HG03558 (cell line): ENCODE results near the gene AP5B1.
"Not testable (repeated sequence)": the region's sequence is repeated elsewhere in the genome, so short reads cannot be mapped to it uniquely, and the experiment has no call there.

Experiments used
- ATAC-seq: cut with Tn5 transposase; IDR thresholded peaks from one replicate; pipeline ENCODE4 v1.9.1; 2021; ENCODE audit warnings: moderate number of reproducible peaks; ENCODE audit not compliant: unreplicated experiment; ENCODE audit errors: extremely low read depth

Gene AP5B1

DNA sequence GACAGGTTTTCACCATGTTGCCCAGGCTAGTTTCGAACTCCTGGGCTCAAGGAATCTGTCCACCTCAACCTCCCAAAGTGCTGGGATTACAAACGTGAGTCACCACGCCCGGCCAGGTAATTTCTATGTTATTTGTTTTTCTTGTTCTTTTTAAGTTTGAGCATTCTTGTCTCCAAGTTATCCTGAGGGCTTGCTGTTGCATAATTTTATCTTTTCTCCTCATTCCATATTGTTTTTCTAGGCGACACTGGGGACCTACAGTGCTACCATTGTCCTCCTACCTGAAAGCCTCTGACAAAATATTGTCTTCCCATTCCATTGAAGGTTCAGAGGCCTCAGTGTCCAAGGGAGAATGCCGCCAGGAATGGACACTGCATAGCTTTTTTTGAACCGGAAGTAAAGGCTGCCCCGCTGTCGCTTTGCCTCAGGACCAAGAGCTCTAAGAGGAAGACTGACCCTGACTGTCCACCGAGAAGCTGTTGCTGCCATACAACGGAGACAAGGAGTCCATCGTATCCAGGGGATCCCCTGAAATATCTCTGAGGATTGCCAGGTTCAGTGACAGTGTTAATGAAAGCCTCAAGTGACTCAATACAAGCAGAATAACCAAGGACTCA lies 9.7 kb downstream of the AP5B1 start:
- ATAC-seq: no peak

DNA sequence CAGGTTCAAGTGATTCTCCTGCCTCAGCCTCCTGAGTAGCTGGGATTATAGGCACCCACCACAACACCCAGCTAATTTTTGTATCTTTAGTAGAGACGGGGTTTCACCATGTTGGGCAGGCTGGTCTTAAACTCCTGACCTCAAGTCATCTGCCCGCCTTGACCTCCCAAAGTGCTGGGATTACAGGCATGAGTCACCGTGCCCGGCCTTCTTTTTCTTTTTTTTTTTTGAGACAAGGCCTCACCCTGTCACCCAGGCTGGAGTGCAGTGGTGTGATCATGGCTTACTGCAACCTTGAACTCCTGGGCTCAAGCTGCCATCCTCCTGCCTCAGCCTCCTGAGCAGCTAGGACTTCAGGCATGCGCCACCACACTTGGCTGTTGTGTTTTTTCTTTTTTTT lies 13.0 kb downstream of the AP5B1 start:
- not testable (repeated sequence) for ATAC-seq

DNA sequence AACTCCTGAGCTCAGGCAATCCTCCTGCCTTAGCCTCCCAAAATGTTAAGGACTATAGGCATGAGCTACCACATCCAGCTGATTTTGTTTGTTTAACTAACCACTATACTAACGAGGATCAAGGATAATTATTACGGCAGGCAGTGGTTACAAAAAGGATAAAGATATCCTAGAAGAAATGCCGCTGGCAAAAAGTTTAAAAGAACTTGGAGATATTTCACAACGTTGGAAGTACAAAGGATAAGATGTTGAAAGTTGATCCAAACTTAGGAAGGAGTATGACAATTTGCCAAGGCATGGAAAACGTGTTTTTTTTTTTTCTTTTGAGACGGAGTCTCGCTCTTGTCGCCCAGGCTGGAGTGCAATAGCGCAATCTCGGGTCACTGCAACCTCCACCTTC lies 13.4 kb downstream of the AP5B1 start:
- no peak for ATAC-seq

DNA sequence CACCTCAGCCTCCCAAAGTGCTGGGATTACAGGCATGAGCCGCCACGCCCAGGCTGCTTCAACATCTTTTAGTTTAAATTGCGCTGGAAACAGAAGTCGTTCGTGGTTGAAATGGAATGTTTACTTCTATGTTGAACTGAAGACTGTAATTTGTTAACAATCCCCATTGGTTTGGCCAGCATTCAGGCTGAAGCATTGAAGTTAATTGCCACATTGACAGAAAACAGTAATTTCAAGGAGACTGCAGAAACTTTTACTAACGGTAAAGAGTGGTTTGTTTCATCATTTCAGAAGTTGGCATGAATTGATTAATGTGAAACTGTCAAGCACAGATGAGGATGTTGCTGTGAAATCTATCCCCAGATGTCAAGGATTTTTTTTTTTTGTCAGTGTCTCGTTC lies 14.2 kb downstream of the AP5B1 start:
- ATAC-seq: no peak

DNA sequence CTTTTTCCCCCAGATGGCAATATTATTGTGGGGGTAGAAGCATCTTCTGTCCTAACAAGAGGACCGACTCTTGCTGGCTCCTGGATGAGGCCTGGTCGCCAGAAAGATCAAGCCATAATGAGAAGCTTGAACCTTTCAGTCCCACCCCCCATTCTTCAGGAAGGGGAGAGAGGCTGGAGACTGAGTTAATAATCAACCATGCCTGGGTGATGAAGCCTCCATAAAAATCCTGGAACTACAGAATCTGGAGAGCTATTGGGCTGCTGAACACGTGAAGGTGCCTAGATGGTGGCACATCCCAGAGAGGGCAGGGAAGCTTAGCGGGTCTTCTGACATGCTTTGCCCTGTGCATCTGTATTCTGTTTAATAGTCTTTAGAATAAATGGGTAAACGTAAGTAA lies 16.3 kb downstream of the AP5B1 start:
- no peak for ATAC-seq

DNA sequence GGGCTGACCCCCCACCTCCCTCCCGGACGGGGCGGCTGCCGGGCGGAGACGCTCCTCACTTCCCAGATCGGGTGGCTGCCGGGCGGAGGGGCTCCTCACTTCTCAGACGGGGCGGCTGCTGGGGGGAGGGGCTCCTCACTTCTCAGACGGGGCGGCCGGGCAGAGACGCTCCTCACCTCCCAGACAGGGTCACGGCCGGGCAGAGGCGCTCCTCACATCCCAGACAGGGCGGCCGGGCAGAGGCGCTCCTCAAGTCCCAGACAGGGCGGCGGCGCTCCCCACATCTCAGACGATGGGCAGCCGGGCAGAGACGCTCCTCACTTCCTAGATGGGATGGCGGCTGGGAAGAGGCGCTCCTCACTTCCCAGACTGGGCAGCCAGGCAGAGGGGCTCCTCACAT lies 18.0 kb downstream of the AP5B1 start:
- not testable (repeated sequence) for ATAC-seq

DNA sequence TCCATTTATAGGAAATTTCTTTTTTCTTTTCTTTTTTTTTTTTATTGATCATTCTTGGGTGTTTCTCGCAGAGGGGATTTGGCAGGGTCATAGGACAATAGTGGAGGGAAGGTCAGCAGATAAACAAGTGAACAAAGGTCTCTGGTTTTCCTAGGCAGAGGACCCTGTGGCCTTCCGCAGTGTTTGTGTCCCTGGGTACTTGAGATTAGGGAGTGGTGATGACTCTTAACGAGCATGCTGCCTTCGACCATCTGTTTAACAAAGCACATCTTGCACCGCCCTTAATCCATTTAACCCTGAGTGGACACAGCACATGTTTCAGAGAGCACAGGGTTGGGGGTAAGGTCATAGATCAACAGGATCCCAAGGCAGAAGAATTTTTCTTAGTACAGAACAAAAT lies 18.6 kb downstream of the AP5B1 start:
- not testable (repeated sequence) for ATAC-seq

DNA sequence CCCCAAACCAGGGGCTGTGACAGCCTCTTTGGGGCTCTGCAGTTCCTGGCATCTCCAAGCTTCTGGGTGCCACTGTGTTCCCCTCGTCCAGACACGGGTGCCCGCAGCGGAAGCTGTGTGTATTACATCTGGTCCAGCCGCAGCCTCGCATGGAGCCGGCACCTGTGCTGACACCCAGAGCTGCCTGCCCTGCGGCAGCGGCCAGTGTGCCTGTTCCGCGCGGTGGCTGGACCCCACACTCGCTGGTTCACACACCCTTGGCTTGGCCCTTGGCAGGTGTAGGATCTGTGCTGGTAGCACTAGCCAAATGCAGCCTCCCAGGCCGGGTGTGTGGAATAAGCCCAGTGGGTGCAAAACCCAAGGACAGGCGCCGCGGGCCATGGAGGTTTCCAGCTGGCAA lies 35.7 kb downstream of the AP5B1 start:
- ATAC-seq: no peak

DNA sequence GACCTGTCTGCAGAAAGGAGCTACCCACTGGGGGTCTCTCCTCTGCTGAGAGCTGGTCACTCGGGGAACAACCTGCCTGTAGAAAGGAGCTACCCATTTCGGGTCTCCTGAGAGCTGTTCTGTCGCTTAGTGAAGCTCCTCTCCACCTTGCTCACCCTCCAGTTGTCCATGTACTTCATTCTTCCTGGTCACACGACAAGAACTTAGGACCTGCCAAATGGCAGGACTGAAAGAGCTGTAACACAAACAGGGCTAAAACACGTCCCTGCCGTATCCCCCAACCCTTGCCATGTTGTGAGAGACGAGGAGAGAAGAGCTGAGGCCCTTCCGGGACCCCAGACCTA lies 36.1 kb downstream of the AP5B1 start:
- no peak for ATAC-seq

DNA sequence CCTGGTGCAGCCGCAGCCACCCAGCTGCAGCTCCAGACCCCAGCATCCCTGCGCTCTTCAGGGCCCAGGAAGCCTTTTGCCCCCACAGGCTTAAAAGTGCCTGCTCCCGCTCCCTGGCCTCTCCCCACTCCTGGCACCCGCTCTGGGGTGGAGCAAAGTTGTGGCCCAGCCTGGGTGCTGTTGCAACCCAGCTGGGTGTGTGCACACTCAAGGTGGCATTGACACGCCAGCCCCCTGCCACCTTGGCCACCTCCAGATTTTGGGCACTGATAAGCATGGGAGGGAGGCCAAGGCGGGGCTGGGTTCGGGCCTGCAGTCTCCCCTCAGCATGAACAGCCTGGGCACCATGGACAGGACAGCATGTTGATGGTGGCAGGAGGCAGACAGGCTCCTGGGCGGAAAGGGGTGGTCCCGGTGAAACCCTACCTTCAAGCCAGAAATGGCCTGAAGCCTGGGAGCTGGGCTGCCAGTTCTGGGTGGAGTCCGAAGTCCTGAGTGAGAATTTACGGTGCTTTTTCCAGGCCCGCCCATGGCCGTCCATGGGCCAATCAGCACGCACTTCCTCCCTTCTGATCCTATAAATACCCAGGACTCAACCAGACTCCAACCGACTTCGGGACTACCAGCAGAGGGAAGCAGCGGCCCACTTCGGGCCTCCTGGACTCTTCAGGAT lies 36.6 kb downstream of the AP5B1 start:
- no peak for ATAC-seq

DNA sequence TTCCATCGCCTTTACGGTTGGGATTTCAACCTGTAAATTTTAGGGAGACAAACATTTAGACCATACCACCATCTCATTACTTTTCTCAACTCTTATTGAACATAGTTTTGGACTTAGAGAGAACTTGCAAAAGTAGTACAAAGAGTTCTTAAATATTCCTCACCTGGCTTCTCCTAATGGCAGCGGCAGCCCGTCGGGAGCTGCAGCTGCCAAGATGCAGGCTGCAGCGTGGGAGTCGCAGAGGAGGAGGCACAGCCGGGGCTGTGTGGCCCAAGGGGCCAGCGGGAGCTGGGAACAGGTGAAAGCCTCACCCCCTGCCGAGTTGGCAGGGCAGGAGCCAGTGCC lies 37.1 kb downstream of the AP5B1 start:
- ATAC-seq: no peak

DNA sequence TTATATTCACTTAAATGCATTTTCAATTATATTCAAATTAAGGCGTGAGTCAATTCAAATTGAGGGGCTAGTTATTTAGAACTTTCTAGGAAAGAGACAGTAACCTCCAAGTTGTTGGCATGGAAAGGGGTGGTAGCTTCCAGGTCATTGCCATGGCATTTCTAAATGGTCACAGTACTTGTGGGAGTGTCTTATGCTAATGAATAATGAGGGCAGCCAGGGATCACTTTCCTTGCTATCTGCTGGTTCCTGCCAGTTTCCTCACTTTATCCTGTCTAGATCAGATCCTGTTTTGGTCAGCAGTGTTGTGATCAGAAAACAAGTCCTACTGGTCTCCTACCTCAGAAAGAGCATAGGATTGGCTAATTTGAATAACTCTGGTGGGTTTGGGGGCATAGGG lies 38.4 kb downstream of the AP5B1 start:
- no peak for ATAC-seq

DNA sequence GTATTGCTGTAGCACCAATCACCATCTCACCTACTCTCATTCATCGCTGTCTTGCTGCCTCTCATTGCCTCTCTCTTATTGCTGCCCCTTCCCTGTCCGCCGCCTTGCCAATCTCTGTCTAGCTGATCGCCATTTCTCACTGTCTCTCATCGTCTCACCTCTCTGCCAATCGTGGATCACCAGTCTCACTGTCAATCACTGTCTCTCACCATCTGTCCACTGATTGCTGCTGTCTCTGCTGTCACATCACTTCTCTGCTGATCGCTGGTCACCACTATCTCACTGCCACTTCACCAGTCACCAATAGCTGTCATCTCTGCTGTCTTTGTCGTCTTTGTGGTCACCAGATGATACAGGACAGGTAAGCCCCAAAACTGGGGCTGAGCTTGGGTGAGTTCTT lies 39.6 kb downstream of the AP5B1 start:
- ATAC-seq: no peak

DNA sequence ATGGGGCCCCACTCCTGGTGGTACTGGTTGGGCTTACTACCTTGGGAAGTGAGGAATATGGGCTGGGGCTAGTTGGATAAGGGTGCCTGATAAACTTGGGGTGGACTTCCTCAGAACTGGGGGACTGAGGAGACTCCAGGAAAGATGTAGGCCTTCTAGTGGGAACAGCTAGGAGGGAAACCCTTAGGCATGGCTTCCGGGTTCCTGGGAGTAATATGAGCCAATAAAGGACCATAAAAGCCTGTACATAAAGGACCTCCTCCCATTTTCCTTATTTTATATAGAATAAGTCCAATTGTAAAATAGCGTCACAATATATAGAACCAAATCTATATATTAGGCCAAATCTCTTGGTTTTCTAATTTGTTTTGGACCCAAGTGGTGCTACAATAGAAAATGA lies 41.8 kb downstream of the AP5B1 start:
- no peak for ATAC-seq

DNA sequence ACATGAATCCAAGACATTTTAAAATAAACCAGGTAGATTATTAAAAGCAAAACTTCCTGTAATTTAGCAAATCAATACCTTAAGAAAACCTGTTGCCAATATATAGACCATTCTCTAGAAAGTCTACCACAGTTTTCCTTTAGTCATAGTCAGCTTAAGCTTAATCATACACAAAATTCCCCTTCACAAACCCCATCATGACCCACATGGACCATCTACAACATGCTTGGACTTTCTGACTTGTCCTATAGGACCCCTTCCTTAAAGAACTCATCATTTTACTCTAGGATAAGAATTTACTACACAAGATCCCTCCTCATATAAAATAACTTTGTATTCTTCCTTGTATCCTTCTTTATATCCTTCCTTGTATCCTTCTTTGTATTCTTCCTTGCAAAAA lies 44.0 kb downstream of the AP5B1 start:
- no peak for ATAC-seq

DNA sequence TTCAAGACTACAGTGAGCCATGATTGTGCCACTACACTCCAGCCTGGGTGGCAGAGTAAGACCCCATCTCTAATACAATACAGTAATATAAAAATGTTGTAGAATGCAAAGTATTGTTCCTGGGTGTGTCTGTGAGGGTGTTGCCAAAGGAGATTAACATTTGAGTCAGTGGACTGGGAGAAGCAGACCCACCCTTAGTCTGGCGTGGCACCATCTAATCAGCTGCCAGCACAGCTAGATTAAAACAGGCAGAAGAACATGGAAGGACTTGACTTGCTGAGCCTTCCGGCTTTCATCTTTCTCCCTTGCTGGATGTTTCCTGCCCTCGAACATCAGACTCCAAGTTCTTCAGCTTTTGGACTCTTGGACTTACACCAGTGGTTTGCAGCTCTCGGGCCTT lies 45.7 kb downstream of the AP5B1 start:
- ATAC-seq: not testable (repeated sequence)

DNA sequence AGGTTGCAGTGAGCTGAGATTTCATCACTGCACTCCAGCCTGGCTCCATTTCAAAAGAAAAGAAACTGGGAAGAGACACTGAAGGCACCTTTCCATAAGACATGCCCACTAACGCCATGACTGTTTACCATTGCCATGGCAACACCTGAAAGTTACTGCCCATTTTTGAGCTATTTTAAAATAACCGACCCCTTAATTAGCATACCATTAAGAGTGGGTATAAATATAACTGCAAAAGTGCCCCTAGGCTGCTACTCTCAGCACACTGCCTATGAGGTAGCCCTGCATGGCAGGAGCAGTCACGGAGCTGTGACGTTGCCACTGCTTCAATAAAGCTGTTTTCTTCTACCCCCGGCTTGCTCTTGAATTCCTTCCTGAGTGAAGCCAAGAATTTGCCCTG lies 50.3 kb downstream of the AP5B1 start:
- ATAC-seq: no peak

DNA sequence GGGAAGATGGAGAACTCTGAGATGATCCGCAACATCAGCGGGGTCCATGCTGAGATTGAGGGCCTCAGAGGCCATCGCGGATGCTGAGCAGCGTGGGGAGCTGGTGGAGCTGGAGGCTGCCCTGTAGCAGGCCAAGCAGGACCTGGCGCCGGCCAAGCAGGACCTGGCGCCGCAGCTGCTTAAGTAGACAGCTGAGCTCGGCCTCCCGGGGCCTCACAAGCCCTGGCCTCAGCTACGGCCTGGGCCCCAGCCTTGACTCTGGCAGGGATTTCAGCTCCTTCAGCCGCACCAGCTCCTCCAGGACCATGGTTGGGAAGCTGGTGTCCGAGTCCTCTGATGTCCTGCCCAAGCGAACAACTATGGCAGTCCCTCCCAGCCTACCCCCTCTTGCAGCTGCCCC lies 52.9 kb downstream of the AP5B1 start:
- ATAC-seq: no peak

DNA sequence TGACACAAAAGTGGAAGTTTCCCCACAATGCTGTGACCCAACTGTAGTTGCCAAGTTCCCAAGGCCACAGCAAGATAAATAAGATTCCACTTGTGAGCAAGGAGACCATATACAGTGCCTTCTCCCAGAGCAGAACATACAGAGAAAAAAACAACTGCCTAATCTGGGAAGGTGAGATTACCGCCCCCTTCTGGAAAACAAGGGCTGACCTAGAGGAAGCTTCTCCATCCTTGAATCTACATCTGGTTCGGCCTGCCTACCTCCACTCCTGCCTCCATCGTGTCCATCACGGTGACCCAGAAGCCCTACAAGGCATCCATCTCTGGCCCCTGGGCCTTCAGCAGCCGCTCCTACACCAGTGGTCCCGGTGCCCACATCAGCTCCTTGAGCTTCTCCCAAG lies 54.1 kb downstream of the AP5B1 start:
- ATAC-seq: no peak
